ENCODE results near the gene SNRPD3.
"Not testable (repeated sequence)": the region's sequence is repeated elsewhere in the genome, so short reads cannot be mapped to it uniquely, and the experiment has no call there.

The SNRPD3 gene

GRCh38 chr22:24550028-24550901, 5.5 kb upstream of the SNRPD3 start:
- peaks cover 66% of the 10 kb centered on the region for H3K79me2 ChIP-seq (ENCODE audit: control insufficient read depth, low read length)
- no peak for TF ChIP-seq CTCF (IDR thresholded peaks at IDR 0.05; ENCODE audit: low read depth, low read length, poor library complexity, severe bottlenecking)
- no peak for TF ChIP-seq EZH2phosphoT487 (IDR thresholded peaks at IDR 0.05; ENCODE audit: borderline replicate concordance, low read length)
- H3K9me3 ChIP-seq (ENCODE audit: control insufficient read depth, insufficient read depth, low read length), result no peaks in the 10 kb centered on the region
- H3K27ac ChIP-seq (ENCODE audit: low read depth, low read length), result no peak overlapping the region
- no peak overlapping the region for H3K4me2 ChIP-seq (ENCODE audit: low read length)
- H3K4me3 ChIP-seq (ENCODE audit: low read length), result no peak overlapping the region
- H3K9me2 ChIP-seq (replicated peaks; ENCODE audit: control insufficient read depth, low read length), result no peaks in the 10 kb centered on the region
- peaks cover 11% of the 10 kb centered on the region for H4K20me1 ChIP-seq (ENCODE audit: control insufficient read depth, insufficient read depth, low read depth, low read length)
- peaks cover 76% of the 10 kb centered on the region for H3K36me3 ChIP-seq (ENCODE audit: control insufficient read depth, low read length)
- peaks cover 21% of the 10 kb centered on the region for H3K4me1 ChIP-seq (ENCODE audit: control insufficient read depth, low read length)
- H3K27me3 ChIP-seq (ENCODE audit: control insufficient read depth, low read length), result no peaks in the 10 kb centered on the region
- peaks cover 3% of the 10 kb centered on the region for H3F3A ChIP-seq (ENCODE audit: control insufficient read depth, insufficient read depth)

GRCh38 chr22:24550902-24551435, 4.8 kb upstream of the SNRPD3 start:
- TF ChIP-seq CTCF (IDR thresholded peaks at IDR 0.05; ENCODE audit: low read depth, low read length, poor library complexity, severe bottlenecking) (no peak), EZH2phosphoT487 (IDR thresholded peaks at IDR 0.05; ENCODE audit: borderline replicate concordance, low read length) (no peak)
- Histone ChIP-seq H3K9me2 (replicated peaks; ENCODE audit: control insufficient read depth, low read length) (no peaks in the 10 kb centered on the region), H3K4me3 (ENCODE audit: low read length) (no peak overlapping the region), H3K9me3 (ENCODE audit: control insufficient read depth, insufficient read depth, low read length) (no peaks in the 10 kb centered on the region), H3K36me3 (ENCODE audit: control insufficient read depth, low read length) (peaks cover 76% of the 10 kb centered on the region), H3K4me2 (ENCODE audit: low read length) (no peak overlapping the region), H3K27me3 (ENCODE audit: control insufficient read depth, low read length) (no peaks in the 10 kb centered on the region), H3K27ac (ENCODE audit: low read depth, low read length) (no peak overlapping the region), H3F3A (ENCODE audit: control insufficient read depth, insufficient read depth) (peaks cover 3% of the 10 kb centered on the region), H3K79me2 (ENCODE audit: control insufficient read depth, low read length) (peaks cover 72% of the 10 kb centered on the region), H3K4me1 (ENCODE audit: control insufficient read depth, low read length) (peaks cover 21% of the 10 kb centered on the region), H4K20me1 (ENCODE audit: control insufficient read depth, insufficient read depth, low read depth, low read length) (peaks cover 11% of the 10 kb centered on the region)

- Histone ChIP-seq H4K20me1 (ENCODE audit: control insufficient read depth, insufficient read depth, low read depth, low read length) (peaks cover 23% of the 10 kb centered on the region), H3K4me1 (ENCODE audit: control insufficient read depth, low read length) (peaks cover 32% of the 10 kb centered on the region), H3K79me2 (ENCODE audit: control insufficient read depth, low read length) (peaks cover 89% of the 10 kb centered on the region), H3K36me3 (ENCODE audit: control insufficient read depth, low read length) (peaks cover 77% of the 10 kb centered on the region), H3K4me2 (ENCODE audit: low read length) (peak overlapping the region; percentile 67), H3K27ac (ENCODE audit: low read depth, low read length) (peak overlapping the region; percentile 81), H3K4me3 (ENCODE audit: low read length) (peak overlapping the region; percentile 77)
- not testable (repeated sequence) for H3K9me3 ChIP-seq (ENCODE audit: control insufficient read depth, insufficient read depth, low read length); H3K9me2 ChIP-seq (replicated peaks; ENCODE audit: control insufficient read depth, low read length); H3F3A ChIP-seq (ENCODE audit: control insufficient read depth, insufficient read depth); H3K27me3 ChIP-seq (ENCODE audit: control insufficient read depth, low read length)
Observed at GRCh38 chr22:24552503-24553286, 3.1 kb upstream of the SNRPD3 start.

Measured in DOHH2 (cell line).